HepG2 (cell line): ENCODE measurements around the gene CARD16. TPM values are rescaled to one million over a fixed set of nuclear protein-coding genes. Genes with fewer than 3 reads are reported as not detected.
A peak's percentile ranks its signal among the peaks of the same experiment; 100 is the strongest.

Source experiments
- CEBPB ChIP-seq: IDR thresholded peaks from 2 replicates; pipeline ENCODE4 v1.6.1; 2011; ENCODE audit warnings: low read depth, low read length, improper control_type of control experiment, borderline replicate concordance
- CENPBD1 ChIP-seq: sonication (generic); formaldehyde crosslinking; IDR thresholded peaks from 2 replicates; pipeline ENCODE4 v1.8.0; 2022; ENCODE audit warnings: missing genetic modification reagents, low read depth, mild to moderate bottlenecking, borderline replicate concordance
- CREBL2 ChIP-seq: sonication (generic); formaldehyde crosslinking; IDR thresholded peaks from 2 replicates; pipeline ENCODE4 v1.8.1; 2023; ENCODE audit warnings: missing genetic modification reagents, mild to moderate bottlenecking, borderline replicate concordance
- EED ChIP-seq: sonication (generic); formaldehyde crosslinking; IDR thresholded peaks from 2 replicates; pipeline ENCODE4 v1.5.0; 2020; ENCODE audit warnings: mild to moderate bottlenecking, missing genetic modification reagents
- GATAD2A ChIP-seq: IDR thresholded peaks from 2 replicates; pipeline ENCODE4 v1.6.1; 2016
- MAFK ChIP-seq, 2 experiments: IDR thresholded peaks in 1 of 2; conservative IDR thresholded peaks in 1 of 2; 2 replicates each; pipeline ENCODE4 v1.6.1; 2011; ENCODE audit warnings: improper control_type of control experiment in 2 of 2, low read length in 2 of 2
- NFYC ChIP-seq: IDR thresholded peaks from 2 replicates; pipeline ENCODE4 v1.6.1; 2016; ENCODE audit warnings: missing genetic modification reagents, missing compliant biosample characterization
- PHF5A ChIP-seq: IDR thresholded peaks from one replicate; pipeline ENCODE4 v1.6.1; 2018; ENCODE audit warnings: low read depth, missing genetic modification reagents; ENCODE audit not compliant: unreplicated experiment
- SIN3B ChIP-seq: fragments of 150-350 bp; IDR thresholded peaks from 2 replicates; pipeline ENCODE4 v1.6.1; 2014; ENCODE audit warnings: low read length
- TARDBP ChIP-seq: sonication (generic); formaldehyde crosslinking; IDR thresholded peaks from 2 replicates; pipeline ENCODE4 v1.8.0; 2022; ENCODE audit warnings: mild to moderate bottlenecking, missing genetic modification reagents
- TERF1 ChIP-seq: sonication (generic); formaldehyde crosslinking; IDR thresholded peaks from 2 replicates; pipeline ENCODE4 v1.8.0; 2022; ENCODE audit warnings: mild to moderate bottlenecking, missing genetic modification reagents, moderate library complexity
- TFDP1 ChIP-seq: IDR thresholded peaks from 2 replicates; pipeline ENCODE4 v1.6.1; 2016; ENCODE audit warnings: missing compliant biosample characterization, missing genetic modification reagents, borderline replicate concordance
- ZNF274 ChIP-seq: sonication (generic); formaldehyde crosslinking; IDR thresholded peaks from 2 replicates; pipeline ENCODE4 v1.5.1; 2020; ENCODE audit warnings: mild to moderate bottlenecking, missing genetic modification reagents
- ZNF30 ChIP-seq: sonication (generic); formaldehyde crosslinking; IDR thresholded peaks from 2 replicates; pipeline ENCODE4 v1.5.0; 2020; ENCODE audit warnings: mild to moderate bottlenecking, missing genetic modification reagents
- ZNF619 ChIP-seq: sonication (generic); formaldehyde crosslinking; IDR thresholded peaks from 2 replicates; pipeline ENCODE4 v1.4.0; 2020; ENCODE audit warnings: mild to moderate bottlenecking, missing genetic modification reagents
- ZNF629 ChIP-seq: sonication (generic); formaldehyde crosslinking; conservative IDR thresholded peaks from 2 replicates; pipeline ENCODE4 v1.5.0; 2020; ENCODE audit warnings: missing genetic modification reagents
- polyA plus RNA-seq, 8 experiments: library from polyadenylated mRNA; depleted of rRNA in 3 of 8; stranded (reverse) in 7 of 8; unstranded in 1 of 8; fragments of >200 nt; fragmentation: Illumina TruSeq in 4 of 8; extraction: Trizol in 4 of 8; gene quantifications; 2 replicates each; pipeline versions ENCODE4 v1.2.1 to v1.2.3, GENCODE V29; 2011 to 2016; ENCODE audit warnings: low read depth in 4 of 8, missing spikeins in 1 of 8, mixed read lengths in 1 of 8; ENCODE audit not compliant: insufficient read depth in 1 of 8
- total RNA-seq, 5 experiments: library from RNA; depleted of rRNA; stranded (reverse); fragments of >200 nt; fragmentation: Illumina TruSeq; extraction: Trizol; gene quantifications; 2 replicates each; pipeline ENCODE4 v1.2.3, GENCODE V29; 2016; ENCODE audit warnings: low read depth in 1 of 5
- TF ChIP-seq, protein P1 (sequence below), 2 experiments: IDR thresholded peaks; 2 replicates each; pipeline ENCODE4 v1.6.1; 2011 to 2012; ENCODE audit warnings: low read length in 2 of 2, borderline replicate concordance in 1 of 2, low read depth in 1 of 2, mild to moderate bottlenecking in 1 of 2, moderate library complexity in 1 of 2
- TF ChIP-seq, protein P2 (sequence below): sonication (generic); formaldehyde crosslinking; IDR thresholded peaks from 2 replicates; pipeline ENCODE4 v1.5.0; 2020; ENCODE audit warnings: missing genetic modification reagents

CARD16 gene
- total and polyA plus RNA-seq, 2 of the 13 experiments (the other 11 are each of a cell fraction or from before 2014, with no cell fraction given) = 0.34 TPM; not detected in 1

- TF ChIP-seq, protein P1, sequence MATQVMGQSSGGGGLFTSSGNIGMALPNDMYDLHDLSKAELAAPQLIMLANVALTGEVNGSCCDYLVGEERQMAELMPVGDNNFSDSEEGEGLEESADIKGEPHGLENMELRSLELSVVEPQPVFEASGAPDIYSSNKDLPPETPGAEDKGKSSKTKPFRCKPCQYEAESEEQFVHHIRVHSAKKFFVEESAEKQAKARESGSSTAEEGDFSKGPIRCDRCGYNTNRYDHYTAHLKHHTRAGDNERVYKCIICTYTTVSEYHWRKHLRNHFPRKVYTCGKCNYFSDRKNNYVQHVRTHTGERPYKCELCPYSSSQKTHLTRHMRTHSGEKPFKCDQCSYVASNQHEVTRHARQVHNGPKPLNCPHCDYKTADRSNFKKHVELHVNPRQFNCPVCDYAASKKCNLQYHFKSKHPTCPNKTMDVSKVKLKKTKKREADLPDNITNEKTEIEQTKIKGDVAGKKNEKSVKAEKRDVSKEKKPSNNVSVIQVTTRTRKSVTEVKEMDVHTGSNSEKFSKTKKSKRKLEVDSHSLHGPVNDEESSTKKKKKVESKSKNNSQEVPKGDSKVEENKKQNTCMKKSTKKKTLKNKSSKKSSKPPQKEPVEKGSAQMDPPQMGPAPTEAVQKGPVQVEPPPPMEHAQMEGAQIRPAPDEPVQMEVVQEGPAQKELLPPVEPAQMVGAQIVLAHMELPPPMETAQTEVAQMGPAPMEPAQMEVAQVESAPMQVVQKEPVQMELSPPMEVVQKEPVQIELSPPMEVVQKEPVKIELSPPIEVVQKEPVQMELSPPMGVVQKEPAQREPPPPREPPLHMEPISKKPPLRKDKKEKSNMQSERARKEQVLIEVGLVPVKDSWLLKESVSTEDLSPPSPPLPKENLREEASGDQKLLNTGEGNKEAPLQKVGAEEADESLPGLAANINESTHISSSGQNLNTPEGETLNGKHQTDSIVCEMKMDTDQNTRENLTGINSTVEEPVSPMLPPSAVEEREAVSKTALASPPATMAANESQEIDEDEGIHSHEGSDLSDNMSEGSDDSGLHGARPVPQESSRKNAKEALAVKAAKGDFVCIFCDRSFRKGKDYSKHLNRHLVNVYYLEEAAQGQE (IDR thresholded peaks at IDR 0.05; ENCODE audit: borderline replicate concordance in 1 of 2, low read depth in 1 of 2, low read length in 2 of 2) = no peak
- TF ChIP-seq ZNF629 (no peak), EED (CRISPR knock-in tag) (no peak), TARDBP (CRISPR knock-in tag) (peak; percentile 53; the same call in 1 of the 2 replicates), PHF5A (CRISPR knock-in tag) (no peak), GATAD2A (peak; percentile 90), CREBL2 (CRISPR knock-in tag) (no peak), CEBPB (peak; percentile 68), ZNF30 (CRISPR knock-in tag) (no peak), ZNF619 (no peak), TERF1 (CRISPR knock-in tag) (no peak), ZNF274 (CRISPR knock-in tag) (no peak), TFDP1 (CRISPR knock-in tag) (no peak), MAFK (conservative IDR thresholded peaks at IDR 0.05 in 1 of 2, IDR thresholded peaks at IDR 0.05 in 1 of 2; ENCODE audit: low read length in 2 of 2) (no peak), SIN3B (no peak), NFYC (CRISPR knock-in tag) (no peak), CENPBD1 (no peak)
- TF ChIP-seq, protein P2, sequence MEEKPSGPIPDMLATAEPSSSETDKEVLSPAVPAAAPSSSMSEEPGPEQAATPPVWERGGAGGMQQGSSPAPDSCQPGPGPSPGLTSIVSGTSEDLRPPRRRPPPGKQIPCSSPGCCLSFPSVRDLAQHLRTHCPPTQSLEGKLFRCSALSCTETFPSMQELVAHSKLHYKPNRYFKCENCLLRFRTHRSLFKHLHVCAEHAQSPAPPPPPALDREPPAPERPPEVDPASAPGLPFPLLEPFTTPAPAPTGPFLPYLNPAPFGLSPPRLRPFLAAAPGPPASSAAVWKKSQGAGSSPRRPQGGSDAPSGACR (CRISPR knock-in tag) = peak; percentile 46; the same call in 1 of the 2 replicates
Observed at GRCh38 chr11:104995001-104995408, 50.1 kb downstream of the CARD16 start (continued).
